OCI-LY7 (cell line): ENCODE measurements around the gene LRCOL1.

Experiments
- CTCF ChIP-seq: fragments of 200-600 bp; sonication (generic); conservative IDR thresholded peaks from 2 replicates; pipeline ENCODE4 v1.5.1; 2014; ENCODE audit warnings: mild to moderate bottlenecking, antibody characterized with exemption, low read length, moderate library complexity, mixed read lengths
- EZH2phosphoT487 ChIP-seq: fragments of 200-600 bp; sonication (generic); IDR thresholded peaks from 2 replicates; pipeline ENCODE4 v1.6.1; 2018; ENCODE audit warnings: low read depth, borderline replicate concordance, mild to moderate bottlenecking, mixed run types, antibody characterized with exemption, low read length, moderate library complexity, mixed read lengths

- TF ChIP-seq CTCF (no peak), EZH2phosphoT487 (no peak)
These were observed 8.3 kb upstream of the LRCOL1 start, which contains the start of gene P2RX2 for GRCh38 chr12:132618683-132619043.
